Measurements from ENCODE around the gene RNU1-4. TPM values are rescaled to one million over a fixed set of nuclear protein-coding genes. Genes with fewer than 3 reads are reported as not detected.
"Not testable (repeated sequence)": the region's sequence is repeated elsewhere in the genome, so short reads cannot be mapped to it uniquely, and the experiment has no call there.

RNU1-4 gene
- polyA plus RNA-seq, 1 donor from 2014 or later = not detected

DNA sequence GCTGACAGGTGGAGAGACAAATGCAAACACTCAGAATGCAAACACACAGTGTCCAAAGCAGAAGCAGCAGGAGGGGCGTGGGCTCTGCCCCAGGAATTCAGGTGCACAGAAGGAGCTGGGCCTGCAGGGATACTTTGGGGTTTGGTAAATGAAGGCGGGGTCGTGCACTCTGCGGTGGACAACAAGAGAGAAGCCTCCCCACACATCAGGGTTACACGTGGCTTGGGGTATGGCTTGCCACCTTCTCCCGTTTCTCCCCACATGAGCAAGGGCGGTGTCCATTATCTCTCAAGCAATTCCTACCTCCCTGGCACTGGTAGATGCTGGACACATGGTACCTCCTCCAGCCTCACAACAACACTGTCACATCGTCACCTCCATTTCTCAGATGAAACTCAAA is 35.0 kb downstream of the RNU1-4 start:
- H3K9me3 ChIP-seq (ENCODE audit: low read length); H3K9me2 ChIP-seq (ENCODE audit: insufficient read depth, low read length): not testable (repeated sequence)

DNA sequence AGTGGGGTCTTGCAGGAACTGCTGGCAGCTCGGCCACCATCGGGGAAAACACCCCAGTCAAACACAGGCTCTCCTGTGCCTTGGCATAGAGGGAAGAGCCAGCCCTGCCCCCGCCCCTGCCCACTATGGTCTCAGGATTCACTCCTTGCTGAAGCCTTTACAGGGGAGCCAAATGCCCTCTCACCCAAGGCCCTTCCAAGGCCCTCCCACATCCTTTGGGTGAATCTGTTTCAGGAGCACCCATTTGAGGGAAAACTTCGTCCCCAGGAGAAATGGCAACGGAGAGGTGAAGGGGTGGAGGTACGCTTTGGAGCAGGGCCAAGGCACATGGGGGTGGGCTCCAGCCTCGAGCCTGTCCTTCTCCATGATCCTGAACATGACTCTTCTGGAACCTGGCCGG is 35.9 kb downstream of the RNU1-4 start:
- not testable (repeated sequence) for H2AFZ ChIP-seq (ENCODE audit: low read depth, low read length); H3K27me3 ChIP-seq (ENCODE audit: insufficient read depth, low read depth, low read length); H3K79me2 ChIP-seq (replicated peaks; ENCODE audit: insufficient read depth, low read length); H3K9me2 ChIP-seq (ENCODE audit: insufficient read depth, low read length); H3K4me3 ChIP-seq (ENCODE audit: low read length); H3K27ac ChIP-seq (ENCODE audit: low read length); H3K36me3 ChIP-seq (ENCODE audit: insufficient read depth, low read length); H3K9me3 ChIP-seq (ENCODE audit: low read length); H3F3A ChIP-seq (ENCODE audit: insufficient read depth, low read length, poor library complexity, severe bottlenecking); H3K4me2 ChIP-seq (ENCODE audit: low read length); H4K20me1 ChIP-seq (ENCODE audit: insufficient read depth); H3K9ac ChIP-seq (ENCODE audit: low read length)

More for the DNA sequence above, 35.0 kb downstream of the RNU1-4 start:
- not testable (repeated sequence) for H3K27ac ChIP-seq (ENCODE audit: low read length); H3K4me3 ChIP-seq (ENCODE audit: low read length); H2AFZ ChIP-seq (ENCODE audit: low read depth, low read length); H3K27me3 ChIP-seq (ENCODE audit: insufficient read depth, low read depth, low read length); H4K20me1 ChIP-seq (ENCODE audit: insufficient read depth); H3K4me2 ChIP-seq (ENCODE audit: low read length); H3K9ac ChIP-seq (ENCODE audit: low read length); H3F3A ChIP-seq (ENCODE audit: insufficient read depth, low read length, poor library complexity, severe bottlenecking); H3K79me2 ChIP-seq (replicated peaks; ENCODE audit: insufficient read depth, low read length); H3K36me3 ChIP-seq (ENCODE audit: insufficient read depth, low read length)

DNA sequence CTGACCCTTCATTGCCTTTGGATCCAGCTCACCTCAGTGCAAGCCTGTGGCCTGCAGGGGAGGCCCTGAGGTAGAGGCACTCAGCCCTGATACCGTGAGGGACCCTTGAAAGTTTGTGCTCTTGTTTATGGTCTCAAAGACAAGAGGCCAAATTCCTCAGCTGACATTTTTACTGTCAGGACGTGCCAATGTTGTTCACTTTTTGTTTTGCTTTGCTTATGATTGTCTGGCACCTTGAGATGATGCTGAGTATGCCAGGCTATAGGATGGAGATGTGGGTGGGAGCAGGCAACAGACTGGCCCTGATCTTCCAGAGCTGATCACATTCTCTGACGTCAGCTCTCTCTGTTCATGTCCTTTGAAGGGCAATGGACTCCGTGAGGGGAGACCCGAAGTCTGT is 36.5 kb downstream of the RNU1-4 start:
- H3K27me3 ChIP-seq (ENCODE audit: insufficient read depth, low read depth, low read length); H3K27ac ChIP-seq (ENCODE audit: low read length); H3K9ac ChIP-seq (ENCODE audit: low read length); H3K79me2 ChIP-seq (replicated peaks; ENCODE audit: insufficient read depth, low read length); H2AFZ ChIP-seq (ENCODE audit: low read depth, low read length); H3K9me2 ChIP-seq (ENCODE audit: insufficient read depth, low read length); H4K20me1 ChIP-seq (ENCODE audit: insufficient read depth); H3K36me3 ChIP-seq (ENCODE audit: insufficient read depth, low read length); H3F3A ChIP-seq (ENCODE audit: insufficient read depth, low read length, poor library complexity, severe bottlenecking); H3K4me3 ChIP-seq (ENCODE audit: low read length); H3K4me2 ChIP-seq (ENCODE audit: low read length); H3K9me3 ChIP-seq (ENCODE audit: low read length): not testable (repeated sequence)

DNA sequence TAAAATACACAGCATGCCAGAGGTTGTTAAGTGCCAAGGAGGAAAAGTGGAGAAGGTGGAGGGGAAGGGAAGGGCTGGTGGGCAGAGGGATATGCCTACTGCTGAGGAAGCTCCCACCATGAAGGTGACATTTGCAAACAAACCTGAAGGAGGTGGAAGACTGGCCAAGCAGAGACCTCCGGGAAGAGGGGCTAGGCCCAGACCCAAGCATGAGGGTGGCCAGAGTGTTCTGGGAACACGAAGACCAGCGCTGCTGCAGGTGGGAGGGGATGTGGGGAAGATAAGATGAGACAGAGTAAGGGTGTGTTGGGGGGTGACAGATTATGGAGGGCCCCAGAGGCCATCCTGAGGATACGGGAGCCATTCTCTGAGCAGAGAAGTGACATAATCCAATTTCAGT is 37.5 kb downstream of the RNU1-4 start:
- H3K36me3 ChIP-seq (ENCODE audit: insufficient read depth, low read length); H3K9me2 ChIP-seq (ENCODE audit: insufficient read depth, low read length); H3K27me3 ChIP-seq (ENCODE audit: insufficient read depth, low read depth, low read length); H3K9ac ChIP-seq (ENCODE audit: low read length); H3K4me2 ChIP-seq (ENCODE audit: low read length); H3K27ac ChIP-seq (ENCODE audit: low read length); H3K9me3 ChIP-seq (ENCODE audit: low read length); H3K79me2 ChIP-seq (replicated peaks; ENCODE audit: insufficient read depth, low read length); H2AFZ ChIP-seq (ENCODE audit: low read depth, low read length); H3K4me3 ChIP-seq (ENCODE audit: low read length); H4K20me1 ChIP-seq (ENCODE audit: insufficient read depth); H3F3A ChIP-seq (ENCODE audit: insufficient read depth, low read length, poor library complexity, severe bottlenecking): not testable (repeated sequence)

DNA sequence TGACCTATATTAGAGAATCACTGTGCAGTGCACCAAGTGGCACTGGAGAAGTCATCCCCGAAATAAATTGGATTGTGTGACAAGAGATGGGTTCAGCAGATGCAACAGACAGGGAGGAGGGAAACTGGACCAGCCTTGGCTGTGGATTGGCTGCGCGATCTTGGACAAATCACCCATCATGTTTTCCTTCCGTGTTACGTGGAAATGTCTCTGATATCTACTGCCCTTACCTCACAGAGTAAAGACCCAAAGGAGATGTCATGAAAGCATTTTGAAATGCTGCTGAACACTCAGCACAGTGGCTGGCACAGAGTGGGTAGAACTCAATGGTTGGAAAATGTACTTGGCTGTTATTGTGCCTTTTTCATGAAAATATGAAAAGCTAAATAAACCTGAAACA is 39.2 kb downstream of the RNU1-4 start:
- H3K4me2 ChIP-seq (ENCODE audit: low read length); H3K79me2 ChIP-seq (replicated peaks; ENCODE audit: insufficient read depth, low read length); H3K9me2 ChIP-seq (ENCODE audit: insufficient read depth, low read length); H3F3A ChIP-seq (ENCODE audit: insufficient read depth, low read length, poor library complexity, severe bottlenecking); H3K27ac ChIP-seq (ENCODE audit: low read length); H4K20me1 ChIP-seq (ENCODE audit: insufficient read depth); H2AFZ ChIP-seq (ENCODE audit: low read depth, low read length); H3K36me3 ChIP-seq (ENCODE audit: insufficient read depth, low read length); H3K9me3 ChIP-seq (ENCODE audit: low read length); H3K4me3 ChIP-seq (ENCODE audit: low read length); H3K9ac ChIP-seq (ENCODE audit: low read length); H3K27me3 ChIP-seq (ENCODE audit: insufficient read depth, low read depth, low read length): not testable (repeated sequence)

DNA sequence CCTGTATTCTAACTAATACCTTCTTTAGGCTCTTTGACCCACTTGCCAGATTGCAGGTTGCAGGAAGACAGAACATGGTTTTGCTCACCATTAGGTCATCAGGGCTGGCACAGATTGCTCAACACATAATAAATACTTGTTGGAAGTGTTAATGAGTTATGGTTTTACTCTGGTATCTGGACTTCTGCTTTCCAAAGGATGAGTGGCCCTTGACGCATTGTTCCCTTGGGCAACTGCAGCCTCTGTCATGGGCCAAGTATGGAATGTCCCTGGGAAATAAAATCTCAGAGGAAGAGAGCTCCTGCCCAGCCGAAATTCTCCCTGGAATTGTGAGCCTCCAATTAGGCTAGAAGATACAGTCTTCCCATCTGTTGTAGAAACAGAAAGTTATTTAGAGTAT is 40.7 kb downstream of the RNU1-4 start:
- H3K27ac ChIP-seq (ENCODE audit: low read length); H3K9me2 ChIP-seq (ENCODE audit: insufficient read depth, low read length); H3F3A ChIP-seq (ENCODE audit: insufficient read depth, low read length, poor library complexity, severe bottlenecking); H2AFZ ChIP-seq (ENCODE audit: low read depth, low read length); H3K9ac ChIP-seq (ENCODE audit: low read length); H3K79me2 ChIP-seq (replicated peaks; ENCODE audit: insufficient read depth, low read length); H3K4me3 ChIP-seq (ENCODE audit: low read length); H3K9me3 ChIP-seq (ENCODE audit: low read length); H3K4me2 ChIP-seq (ENCODE audit: low read length); H3K27me3 ChIP-seq (ENCODE audit: insufficient read depth, low read depth, low read length); H3K36me3 ChIP-seq (ENCODE audit: insufficient read depth, low read length); H4K20me1 ChIP-seq (ENCODE audit: insufficient read depth): not testable (repeated sequence)

DNA sequence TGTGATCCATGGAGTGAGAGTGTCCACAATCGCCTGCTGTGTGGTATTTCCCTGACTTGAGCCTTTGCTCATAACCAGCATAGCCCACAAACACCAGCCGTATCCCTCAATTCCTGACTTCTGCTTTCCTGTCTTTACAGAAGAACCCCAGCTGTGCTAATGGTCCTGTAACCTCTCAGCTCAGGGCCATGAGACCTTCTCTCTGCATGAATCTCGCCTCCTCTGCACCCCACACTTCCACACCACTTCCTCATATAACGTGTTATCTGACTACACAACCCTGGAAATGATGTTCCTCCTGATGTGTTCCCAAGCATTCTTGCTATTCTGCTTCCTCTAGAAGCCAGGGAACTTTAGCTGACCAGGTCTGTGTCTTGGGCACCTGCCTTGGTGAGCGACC is 41.3 kb downstream of the RNU1-4 start:
- not testable (repeated sequence) for H3K79me2 ChIP-seq (replicated peaks; ENCODE audit: insufficient read depth, low read length); H2AFZ ChIP-seq (ENCODE audit: low read depth, low read length); H3K9ac ChIP-seq (ENCODE audit: low read length); H3K27ac ChIP-seq (ENCODE audit: low read length); H3K9me3 ChIP-seq (ENCODE audit: low read length); H3K36me3 ChIP-seq (ENCODE audit: insufficient read depth, low read length); H3K4me2 ChIP-seq (ENCODE audit: low read length); H3K9me2 ChIP-seq (ENCODE audit: insufficient read depth, low read length); H3F3A ChIP-seq (ENCODE audit: insufficient read depth, low read length, poor library complexity, severe bottlenecking); H4K20me1 ChIP-seq (ENCODE audit: insufficient read depth); H3K4me3 ChIP-seq (ENCODE audit: low read length); H3K27me3 ChIP-seq (ENCODE audit: insufficient read depth, low read depth, low read length)

DNA sequence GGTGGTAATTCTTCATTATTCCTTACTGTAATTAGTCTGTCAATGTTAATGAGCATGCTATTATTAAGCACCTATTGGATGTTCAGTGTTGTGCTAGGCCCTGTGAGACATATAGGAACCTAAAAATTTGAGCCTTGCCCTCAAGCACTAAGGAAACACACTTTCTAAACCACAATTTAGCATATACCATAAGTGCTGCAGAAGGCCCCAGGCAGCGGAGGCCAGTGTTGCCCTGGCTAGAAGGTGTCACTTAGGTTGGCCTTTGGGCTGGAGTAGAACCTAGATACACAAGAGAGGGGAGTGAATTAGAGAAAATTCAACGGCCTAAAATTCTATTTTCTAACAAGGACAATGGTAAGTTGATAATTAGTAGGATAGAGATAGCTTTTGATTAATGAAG is 44.6 kb downstream of the RNU1-4 start:
- H3K27ac ChIP-seq (ENCODE audit: low read length); H3K36me3 ChIP-seq (ENCODE audit: insufficient read depth, low read length); H3F3A ChIP-seq (ENCODE audit: insufficient read depth, low read length, poor library complexity, severe bottlenecking); H3K9ac ChIP-seq (ENCODE audit: low read length); H3K79me2 ChIP-seq (replicated peaks; ENCODE audit: insufficient read depth, low read length); H2AFZ ChIP-seq (ENCODE audit: low read depth, low read length); H3K9me2 ChIP-seq (ENCODE audit: insufficient read depth, low read length); H3K27me3 ChIP-seq (ENCODE audit: insufficient read depth, low read depth, low read length); H4K20me1 ChIP-seq (ENCODE audit: insufficient read depth); H3K4me2 ChIP-seq (ENCODE audit: low read length); H3K9me3 ChIP-seq (ENCODE audit: low read length); H3K4me3 ChIP-seq (ENCODE audit: low read length): not testable (repeated sequence)
